ENCODE data around the gene RTN4RL1. TPM values are rescaled to one million over a fixed set of nuclear protein-coding genes. Genes with fewer than 3 reads are reported as not detected.

RTN4RL1 gene
- total RNA-seq, 1 donor from 2014 or later, result not detected

GRCh38 chr17:1996800-1997288 is 28.3 kb downstream of the RTN4RL1 start:
- H3K9me3 Mint-ChIP-seq, result no peaks in the 10 kb centered on the region
- ChIA-PET CTCF (no interaction called here), POLR2A (interaction anchor here (0.6 kb wide), 1 partner anchor 10 kb away, joined by 5 read pairs; no protein-coding TSS in a partner anchor)
- DNase-seq (no peak), ATAC-seq (ENCODE audit: low read depth) (no peak)
- H3K27me3 Mint-ChIP-seq, result peaks cover 25% of the 10 kb centered on the region
- intact Hi-C loops (cut with micrococcal nuclease), result no loop called here
- no peak overlapping the region for H3K4me3 Mint-ChIP-seq
- no peak for TF ChIP-seq CTCF (IDR thresholded peaks at IDR 0.05)
- H3K4me1 Mint-ChIP-seq, result no peaks in the 10 kb centered on the region
- no peak overlapping the region for H3K27ac Mint-ChIP-seq
- H3K36me3 Mint-ChIP-seq (ENCODE audit: low read depth), result no peaks in the 10 kb centered on the region

- H3K4me3 Mint-ChIP-seq, result no peak overlapping the region
- intact Hi-C loops (cut with micrococcal nuclease), result no loop called here
- DNase-seq, result no peak
- H3K4me1 Mint-ChIP-seq, result no peaks in the 10 kb centered on the region
- H3K9me3 Mint-ChIP-seq, result no peaks in the 10 kb centered on the region
- CTCF ChIA-PET, result no interaction called here
- peaks cover 29% of the 10 kb centered on the region for H3K27me3 Mint-ChIP-seq
- no peak overlapping the region for H3K27ac Mint-ChIP-seq
- no peak for ATAC-seq (ENCODE audit: low read depth)
- TF ChIP-seq CTCF (IDR thresholded peaks at IDR 0.05), result no peak
- POLR2A ChIA-PET, result interaction anchor here (0.6 kb wide), 1 partner anchor 9 kb away, joined by 5 read pairs; no protein-coding TSS in a partner anchor
- H3K36me3 Mint-ChIP-seq (ENCODE audit: low read depth), result no peaks in the 10 kb centered on the region
Observed at GRCh38 chr17:1995907-1996799, 29.0 kb downstream of the RTN4RL1 start.

GRCh38 chr17:1995321-1995892 is 29.7 kb downstream of the RTN4RL1 start:
- Mint-ChIP-seq H3K9me3 (no peaks in the 10 kb centered on the region), H3K27me3 (peaks cover 29% of the 10 kb centered on the region), H3K4me1 (no peaks in the 10 kb centered on the region), H3K36me3 (ENCODE audit: low read depth) (no peaks in the 10 kb centered on the region), H3K4me3 (no peak overlapping the region), H3K27ac (no peak overlapping the region)
- ChIA-PET POLR2A (no interaction called here), CTCF (no interaction called here)
- DNase-seq (no peak), ATAC-seq (ENCODE audit: low read depth) (no peak)
- no peak for TF ChIP-seq CTCF (IDR thresholded peaks at IDR 0.05)
- intact Hi-C loops (cut with micrococcal nuclease), result no loop called here

GRCh38 chr17:1994707-1995106 is 30.4 kb downstream of the RTN4RL1 start:
- Mint-ChIP-seq H3K9me3 (no peaks in the 10 kb centered on the region), H3K4me1 (no peaks in the 10 kb centered on the region), H3K36me3 (ENCODE audit: low read depth) (no peaks in the 10 kb centered on the region), H3K4me3 (no peak overlapping the region), H3K27me3 (peaks cover 29% of the 10 kb centered on the region), H3K27ac (no peak overlapping the region)
- POLR2A ChIA-PET, result no interaction called here
- ATAC-seq (ENCODE audit: low read depth) (no peak), DNase-seq (no peak)
- TF ChIP-seq CTCF (IDR thresholded peaks at IDR 0.05), result no peak
- CTCF ChIA-PET, result no interaction called here
- intact Hi-C loops (cut with micrococcal nuclease), result no loop called here

DNA sequence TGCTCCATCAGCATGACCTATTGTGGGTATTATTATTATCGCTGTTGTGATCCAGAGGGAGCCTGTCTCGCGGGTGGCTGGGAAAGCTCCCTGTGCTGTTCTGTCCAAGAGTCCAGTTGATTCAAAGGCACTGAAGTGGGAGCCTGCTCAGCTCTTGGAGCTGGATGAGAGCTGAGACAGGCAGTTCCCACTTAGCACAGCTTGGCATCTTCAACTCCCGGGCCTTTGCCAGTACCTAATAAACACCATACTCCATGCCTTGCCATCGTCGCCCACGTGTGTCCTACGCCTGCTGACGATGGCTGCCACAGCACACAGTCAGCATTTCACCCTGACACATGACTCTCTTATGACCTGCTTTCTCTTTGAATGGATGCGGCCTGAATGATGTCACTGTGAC is 32.6 kb downstream of the RTN4RL1 start:
- ChIA-PET CTCF (no interaction called here), POLR2A (no interaction called here)
- no peak for TF ChIP-seq CTCF (IDR thresholded peaks at IDR 0.05)
- no peak for DNase-seq
- no peak overlapping the region for H3K27ac Mint-ChIP-seq
- intact Hi-C loops (cut with micrococcal nuclease), result no loop called here
- no peak overlapping the region for H3K4me3 Mint-ChIP-seq
- no peaks in the 10 kb centered on the region for H3K4me1 Mint-ChIP-seq
- H3K27me3 Mint-ChIP-seq, result peaks cover 30% of the 10 kb centered on the region
- ATAC-seq (ENCODE audit: low read depth), result no peak
- no peaks in the 10 kb centered on the region for H3K9me3 Mint-ChIP-seq
- H3K36me3 Mint-ChIP-seq (ENCODE audit: low read depth), result no peaks in the 10 kb centered on the region

All from activated B cell treated with CpG ODN at 0.5 μM for 24 hours (primary cell).